Measurements from ENCODE around the gene CARNS1. TPM values are rescaled to one million over a fixed set of nuclear protein-coding genes. Genes with fewer than 3 reads are reported as not detected.

CARNS1 gene
- total and polyA plus RNA-seq, 2 of the 8 experiments (the other 6 are each of a cell fraction or from before 2014, with no cell fraction given), result 0.82 to 1.1 TPM

GRCh38 chr11:67433536-67434394, 18.3 kb downstream of the CARNS1 start:
- no peak overlapping the region for H3K9ac ChIP-seq (replicated peaks in 1 of 4; ENCODE audit: extremely low read depth in 1 of 4, low read depth in 3 of 4, low read length in 3 of 4)
- H4K91ac ChIP-seq (replicated peaks; ENCODE audit: insufficient read length, low read length), result no peak overlapping the region
- no peak overlapping the region for H4K5ac ChIP-seq (ENCODE audit: insufficient read length, low read depth, low read length)
- peaks cover 0 to 14% of the 10 kb centered on the region in 2 experiments for H4K20me1 ChIP-seq (replicated peaks in 1 of 2; ENCODE audit: control insufficient read depth in 1 of 2, insufficient read depth in 2 of 2, low read length in 2 of 2)
- no peak overlapping the region for H3K4me3 ChIP-seq (ENCODE audit: extremely low read depth in 1 of 4, insufficient read depth in 2 of 4, low read depth in 3 of 4, low read length in 4 of 4)
- no peak overlapping the region for H3K56ac ChIP-seq (replicated peaks; ENCODE audit: insufficient read length, low read depth, low read length)
- POLR2A ChIA-PET (ENCODE audit: partially characterized antibody), result interaction anchor here (0.6 to 12.5 kb wide), 10 partner anchors 14 to 117 kb away, joined by 3 to 104 read pairs (median 3); partner anchors contain the start of genes CARNS1, PPP1CA and RAD9A
- H2BK5ac ChIP-seq (ENCODE audit: low read depth, low read length), result no peak overlapping the region; the same call in 1 of the 2 replicates
- H3K27me3 ChIP-seq (replicated peaks in 1 of 4; ENCODE audit: control insufficient read depth in 3 of 4, extremely low read depth in 1 of 4, insufficient read depth in 3 of 4, low read length in 3 of 4), result no peaks in the 10 kb centered on the region
- no peak overlapping the region for H3K14ac ChIP-seq (ENCODE audit: insufficient read length)
- no peak overlapping the region for H2BK15ac ChIP-seq (ENCODE audit: low read length)
- no peak overlapping the region for H3K4me2 ChIP-seq (ENCODE audit: insufficient read depth in 1 of 2, low read depth in 2 of 2, low read length in 2 of 2)
- FAIRE-seq (no peak), DNase-seq (ENCODE audit: low read depth in 1 of 2, low spot score in 2 of 2) (no peak)
- no peak overlapping the region for H3K4ac ChIP-seq (replicated peaks; ENCODE audit: insufficient read length, low read depth, low read length)
- H3K4me1 ChIP-seq (replicated peaks in 1 of 4; ENCODE audit: control insufficient read depth in 3 of 4, insufficient read depth in 4 of 4, low read length in 3 of 4), result peaks cover 0 to 21% (median 16%) of the 10 kb centered on the region in 4 experiments; a peak in 6 of 7 replicates
- peaks cover 3% of the 10 kb centered on the region for H3K79me1 ChIP-seq (ENCODE audit: low read depth, low read length)
- no peak overlapping the region for H3K27ac ChIP-seq (ENCODE audit: low read depth, low read length)
- H2AK5ac ChIP-seq (ENCODE audit: low read depth, low read length), result no peak overlapping the region
- peaks cover 0 to 7% of the 10 kb centered on the region in 2 experiments; a peak in 2 of 4 replicates for H3K79me2 ChIP-seq (ENCODE audit: control insufficient read depth in 1 of 2, insufficient read depth in 2 of 2, low read length in 2 of 2)
- CTCF ChIA-PET (ENCODE audit: partially characterized antibody), result interaction anchor here (0.7 to 1.0 kb wide), 2 partner anchors 14 to 23 kb away, joined by 3 to 4 read pairs; no protein-coding TSS in a partner anchor
- no peak overlapping the region for H4K8ac ChIP-seq (ENCODE audit: extremely low read depth, insufficient read depth, low read length)
- no peak overlapping the region for H2BK12ac ChIP-seq (ENCODE audit: low read depth, low read length)
- no peaks in the 10 kb centered on the region for H3K9me3 ChIP-seq (ENCODE audit: insufficient read depth in 2 of 2, low read depth in 1 of 2, low read length in 1 of 2)
- H3K18ac ChIP-seq (ENCODE audit: extremely low read depth, low read length), result no peak overlapping the region
- no peak overlapping the region for H2AFZ ChIP-seq (ENCODE audit: low read length)
- H2BK20ac ChIP-seq (ENCODE audit: low read length), result no peak overlapping the region
- 88% methylated on average over 22 of the region's 22 CpGs; no CpG with 5 or more reads in 1 of the 2 experiments for WGBS, 2 experiments (ENCODE audit: extremely low coverage in 1 of 2, insufficient coverage in 1 of 2, insufficient read length in 1 of 2, insufficient replicate concordance in 2 of 2, low coverage in 1 of 2, low lambda C conversion rate in 2 of 2, missing lambda C conversion rate in 1 of 2)
- no peak overlapping the region for H2BK120ac ChIP-seq (replicated peaks; ENCODE audit: low read depth, low read length)
- no peak overlapping the region for H3K23ac ChIP-seq (ENCODE audit: insufficient read length)
- H3K36me3 ChIP-seq (ENCODE audit: control insufficient read depth in 2 of 4, insufficient read depth in 4 of 4, low read length in 3 of 4), result peaks cover 6 to 25% (median 13%) of the 10 kb centered on the region in 4 experiments; a peak in 7 of 8 replicates
- TF ChIP-seq TBP (IDR thresholded peaks at IDR 0.05; ENCODE audit: low read depth, low read length) (no peak), EP300 (IDR thresholded peaks at IDR 0.05; ENCODE audit: borderline replicate concordance in 1 of 2, low read depth in 2 of 2, low read length in 2 of 2) (no peak), RNF2 (IDR thresholded peaks at IDR 0.05; ENCODE audit: borderline replicate concordance, low read depth, low read length, missing control alignments, poor library complexity, severe bottlenecking) (no peak), HDAC6 (IDR thresholded peaks at IDR 0.05; ENCODE audit: low read depth, low read length) (no peak), MAX (IDR thresholded peaks at IDR 0.05) (no peak)
- H3K23me2 ChIP-seq (ENCODE audit: low read depth, low read length), result peaks cover 4% of the 10 kb centered on the region
